Large intestine (tissue), 3 donors: Measurements from ENCODE around the gene KCNS1. TPM values are rescaled to one million over a fixed set of nuclear protein-coding genes. Genes with fewer than 3 reads are reported as not detected.

Experiments
- DNase-seq, 2 donors: peaks; one replicate each; pipeline versions ENCODE4 v3.0.0 to v3.0.0-alpha.2; 2013
- H3K27ac ChIP-seq: one replicate; pipeline ENCODE4 v1.5.1; 2013; ENCODE audit warnings: low read length
- H3K27me3 ChIP-seq: 2 replicates; pipeline ENCODE4 v1.6.1; 2013; ENCODE audit warnings: low read length; ENCODE audit not compliant: control insufficient read depth, insufficient read depth
- H3K36me3 ChIP-seq: 2 replicates; pipeline ENCODE4 v1.6.1; 2013; ENCODE audit warnings: low read length; ENCODE audit not compliant: control insufficient read depth, insufficient read depth
- H3K4me1 ChIP-seq: one replicate; pipeline ENCODE4 v1.6.1; 2013; ENCODE audit warnings: low read length; ENCODE audit not compliant: control insufficient read depth, insufficient read depth
- H3K4me3 ChIP-seq: one replicate; pipeline ENCODE4 v1.5.1; 2013; ENCODE audit warnings: low read length
- H3K9me3 ChIP-seq: one replicate; pipeline ENCODE4 v1.6.1; 2013; ENCODE audit warnings: mild to moderate bottlenecking, low read depth, low read length, moderate library complexity; ENCODE audit not compliant: control insufficient read depth
- WGBS: methylation state at CpG from one replicate; pipeline ENCODE4 v1.1.5; 2013; ENCODE audit warnings: low lambda C conversion rate; ENCODE audit not compliant: insufficient coverage; 5-methylcytosine and 5-hydroxymethylcytosine counted together
- polyA plus RNA-seq: library from polyadenylated mRNA; unstranded; fragments of 120-200 nt; gene quantifications from one replicate; pipeline ENCODE4 v1.2.1, GENCODE V29; 2013

Gene KCNS1
- polyA plus RNA-seq, 1 donor, result 1.2 TPM

DNA sequence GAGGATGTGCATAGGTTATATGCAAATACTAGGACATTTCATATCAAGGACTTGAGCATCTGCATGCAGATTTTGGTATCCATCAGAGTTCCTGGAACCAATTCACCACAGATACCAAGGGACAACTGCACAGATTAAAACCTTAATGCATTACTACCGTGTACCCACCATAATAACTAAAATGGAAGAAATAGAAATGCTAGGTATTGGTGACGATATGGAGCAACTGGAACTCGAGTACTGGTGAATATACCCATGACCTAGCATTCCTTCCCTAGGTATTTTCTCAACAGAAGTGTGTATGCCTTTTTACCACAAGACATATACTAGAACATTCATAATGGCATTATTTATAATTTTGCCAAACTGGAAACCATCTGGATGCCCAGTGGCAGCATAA is 18.5 kb downstream of the KCNS1 start:
- no CpG with 5 or more reads among the region's 3 CpGs for WGBS
- H3K27me3 ChIP-seq, result no peaks in the 10 kb centered on the region
- peaks cover 3% of the 10 kb centered on the region for H3K9me3 ChIP-seq
- H3K4me3 ChIP-seq, result no peak overlapping the region
- DNase-seq, result no peak
- H3K36me3 ChIP-seq, result peaks cover 9% of the 10 kb centered on the region
- H3K4me1 ChIP-seq, result no peaks in the 10 kb centered on the region
- H3K27ac ChIP-seq, result no peak overlapping the region

DNA sequence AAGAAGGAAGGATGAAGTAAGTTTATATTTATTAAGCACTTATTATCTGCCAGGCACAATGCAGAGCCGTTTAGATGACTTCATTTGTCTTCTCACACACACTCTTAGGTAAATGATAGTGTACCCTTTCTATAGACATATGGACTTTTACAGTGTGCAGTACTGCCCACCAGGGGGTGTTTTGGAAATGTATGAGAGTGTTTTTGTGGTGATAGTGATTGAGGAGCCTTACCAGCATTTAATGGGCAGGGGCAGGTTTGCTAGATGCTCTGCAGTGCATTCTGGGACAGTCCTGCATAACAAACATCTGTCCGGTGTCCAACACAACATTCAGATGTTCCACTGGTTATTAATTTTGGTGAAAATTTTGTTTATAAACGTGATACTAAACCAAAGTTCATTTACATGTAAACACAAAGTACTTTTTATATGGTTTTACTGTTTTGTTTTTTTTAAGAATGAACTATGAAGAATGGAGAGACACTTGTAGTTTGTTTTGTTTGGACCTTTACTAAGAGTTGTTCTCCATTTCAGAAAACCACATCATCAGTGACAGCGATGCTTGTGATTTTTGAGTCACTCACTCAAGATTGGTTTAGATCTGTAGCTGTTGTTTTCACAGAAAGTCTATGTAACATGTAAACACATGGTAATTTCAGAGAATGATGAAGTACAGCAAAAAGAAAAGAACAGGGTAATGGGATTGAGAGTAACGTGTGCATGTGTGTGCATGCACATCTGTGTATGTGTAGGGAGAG is 19.9 kb downstream of the KCNS1 start:
- H3K36me3 ChIP-seq, result peaks cover 16% of the 10 kb centered on the region

GRCh38 chr20:45077559-45077958 is 23.4 kb downstream of the KCNS1 start:
- Histone ChIP-seq H3K36me3 (peaks cover 34% of the 10 kb centered on the region), H3K4me3 (no peak overlapping the region), H3K27me3 (no peaks in the 10 kb centered on the region), H3K9me3 (peaks cover 3% of the 10 kb centered on the region), H3K27ac (no peak overlapping the region), H3K4me1 (no peaks in the 10 kb centered on the region)
- WGBS, result 40% methylated on average over 1 of the region's 3 CpGs
- no peak for DNase-seq

More for the DNA sequence above, 19.9 kb downstream of the KCNS1 start:
- H3K4me1 ChIP-seq, result no peaks in the 10 kb centered on the region
- H3K27me3 ChIP-seq, result no peaks in the 10 kb centered on the region
- no peak overlapping the region for H3K27ac ChIP-seq
- no peak for DNase-seq
- peaks cover 3% of the 10 kb centered on the region for H3K9me3 ChIP-seq
- H3K4me3 ChIP-seq, result no peak overlapping the region
- 88% methylated on average over 2 of the region's 5 CpGs for WGBS

- Histone ChIP-seq H3K36me3 (peaks cover 25% of the 10 kb centered on the region), H3K4me1 (no peaks in the 10 kb centered on the region), H3K27me3 (no peaks in the 10 kb centered on the region), H3K9me3 (no peaks in the 10 kb centered on the region), H3K27ac (no peak overlapping the region), H3K4me3 (no peak overlapping the region)
- no peak for DNase-seq
- 80% methylated on average over 1 of the region's 3 CpGs for WGBS
These were observed 27.7 kb downstream of the KCNS1 start for GRCh38 chr20:45073221-45073620.

DNA sequence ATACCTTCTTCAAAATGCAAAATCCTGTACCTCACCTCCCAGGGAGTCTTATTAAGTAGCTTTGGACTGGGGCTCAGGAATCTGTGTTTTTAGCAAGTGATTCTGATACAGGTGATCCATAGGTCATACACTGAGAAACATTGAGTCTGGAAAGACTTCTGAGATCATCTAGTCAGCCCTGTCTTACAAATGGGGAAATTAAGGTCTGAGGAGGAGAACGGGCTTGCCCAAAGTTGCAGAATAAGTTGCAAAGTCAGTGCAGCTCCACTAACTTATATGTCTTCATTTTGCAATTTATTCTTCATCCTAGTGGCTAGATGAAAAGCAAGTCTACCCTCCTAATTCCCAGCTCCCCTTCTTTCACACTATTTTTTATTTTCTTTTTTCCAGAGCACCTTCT is 28.9 kb downstream of the KCNS1 start:
- WGBS, result no CpG with 5 or more reads among the region's 1 CpG
- peaks cover 25% of the 10 kb centered on the region for H3K36me3 ChIP-seq

GRCh38 chr20:45070932-45071632 is 29.8 kb downstream of the KCNS1 start:
- H3K27ac ChIP-seq, result no peak overlapping the region
- no CpG with 5 or more reads among the region's 6 CpGs for WGBS
- peak; percentile 36 to 42 for DNase-seq

More for the DNA sequence above, 28.9 kb downstream of the KCNS1 start:
- Histone ChIP-seq H3K27ac (no peak overlapping the region), H3K9me3 (no peaks in the 10 kb centered on the region), H3K4me1 (no peaks in the 10 kb centered on the region), H3K4me3 (no peak overlapping the region), H3K27me3 (no peaks in the 10 kb centered on the region)
- DNase-seq, result no peak

DNA sequence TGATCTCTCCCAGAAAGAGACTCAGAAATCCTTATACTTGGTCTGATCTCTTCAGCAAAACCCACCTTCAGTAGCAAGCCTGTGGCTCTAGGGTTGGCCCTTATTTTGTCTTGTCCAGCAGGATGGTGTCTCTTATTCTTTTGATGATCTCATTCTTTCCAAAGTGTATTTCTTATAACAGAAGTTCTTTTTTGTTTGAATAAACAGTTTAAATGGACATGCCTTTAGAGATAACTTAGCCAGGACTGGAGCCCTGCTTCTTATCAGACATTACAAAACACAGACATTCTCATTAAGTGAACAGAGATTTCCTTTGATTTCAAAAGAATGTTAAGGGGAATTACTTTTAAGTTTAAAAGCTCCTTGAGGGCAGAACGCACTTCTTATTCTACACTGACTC is 31.7 kb downstream of the KCNS1 start:
- Histone ChIP-seq H3K27ac (no peak overlapping the region), H3K4me1 (no peaks in the 10 kb centered on the region), H3K4me3 (no peak overlapping the region), H3K36me3 (peaks cover 4% of the 10 kb centered on the region), H3K9me3 (no peaks in the 10 kb centered on the region), H3K27me3 (no peaks in the 10 kb centered on the region)
- 60% methylated on average over 1 of the region's 1 CpG for WGBS
- DNase-seq, result no peak

More at GRCh38 chr20:45070932-45071632, 29.8 kb downstream of the KCNS1 start:
- peaks cover 18% of the 10 kb centered on the region for H3K36me3 ChIP-seq
- H3K9me3 ChIP-seq, result no peaks in the 10 kb centered on the region
- H3K4me1 ChIP-seq, result no peaks in the 10 kb centered on the region
- no peak overlapping the region for H3K4me3 ChIP-seq
- H3K27me3 ChIP-seq, result no peaks in the 10 kb centered on the region

DNA sequence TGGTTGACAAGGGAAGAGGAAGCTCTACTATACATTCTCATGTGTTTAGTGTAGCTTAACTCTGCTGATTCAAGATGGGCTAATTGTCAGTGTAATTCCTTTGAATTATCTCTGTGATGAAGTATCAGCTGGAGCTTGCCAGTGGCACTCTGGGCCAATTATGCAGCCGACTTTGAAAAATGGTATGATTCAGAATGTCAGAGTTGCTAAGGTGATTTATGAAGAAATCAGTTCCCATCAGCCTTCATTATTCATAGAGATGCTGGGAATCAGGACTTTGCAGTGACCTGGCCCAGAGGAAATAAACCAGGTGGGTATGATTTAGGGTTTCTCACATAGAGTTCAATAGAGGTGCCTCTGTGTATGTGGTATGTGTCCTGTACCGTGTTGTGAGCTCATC is 33.4 kb downstream of the KCNS1 start:
- no CpG with 5 or more reads among the region's 2 CpGs for WGBS
- H3K9me3 ChIP-seq, result no peaks in the 10 kb centered on the region
- H3K27me3 ChIP-seq, result no peaks in the 10 kb centered on the region
- no peaks in the 10 kb centered on the region for H3K4me1 ChIP-seq
- DNase-seq, result no peak
- no peak overlapping the region for H3K27ac ChIP-seq
- no peak overlapping the region for H3K4me3 ChIP-seq
- no peaks in the 10 kb centered on the region for H3K36me3 ChIP-seq

- Histone ChIP-seq H3K27me3 (no peaks in the 10 kb centered on the region), H3K4me1 (no peaks in the 10 kb centered on the region), H3K36me3 (no peaks in the 10 kb centered on the region), H3K4me3 (no peak overlapping the region), H3K27ac (no peak overlapping the region), H3K9me3 (no peaks in the 10 kb centered on the region)
- no peak for DNase-seq
- WGBS, result 100% methylated on average over 1 of the region's 4 CpGs
These were observed 33.8 kb downstream of the KCNS1 start for GRCh38 chr20:45067087-45067486.

GRCh38 chr20:45066372-45066771 is 34.6 kb downstream of the KCNS1 start:
- Histone ChIP-seq H3K4me3 (no peak overlapping the region), H3K4me1 (no peaks in the 10 kb centered on the region), H3K27ac (no peak overlapping the region), H3K36me3 (no peaks in the 10 kb centered on the region), H3K9me3 (no peaks in the 10 kb centered on the region), H3K27me3 (no peaks in the 10 kb centered on the region)
- DNase-seq, result no peak
- WGBS, result 97% methylated on average over 7 of the region's 7 CpGs
